COLO829 (cell line): Measurements from ENCODE around the gene HOXA3.

Experiments used
- DNase-seq: peaks from one replicate; pipeline ENCODE4 v3.0.0; 2012; ENCODE audit warnings: low spot score

The HOXA3 gene

DNA sequence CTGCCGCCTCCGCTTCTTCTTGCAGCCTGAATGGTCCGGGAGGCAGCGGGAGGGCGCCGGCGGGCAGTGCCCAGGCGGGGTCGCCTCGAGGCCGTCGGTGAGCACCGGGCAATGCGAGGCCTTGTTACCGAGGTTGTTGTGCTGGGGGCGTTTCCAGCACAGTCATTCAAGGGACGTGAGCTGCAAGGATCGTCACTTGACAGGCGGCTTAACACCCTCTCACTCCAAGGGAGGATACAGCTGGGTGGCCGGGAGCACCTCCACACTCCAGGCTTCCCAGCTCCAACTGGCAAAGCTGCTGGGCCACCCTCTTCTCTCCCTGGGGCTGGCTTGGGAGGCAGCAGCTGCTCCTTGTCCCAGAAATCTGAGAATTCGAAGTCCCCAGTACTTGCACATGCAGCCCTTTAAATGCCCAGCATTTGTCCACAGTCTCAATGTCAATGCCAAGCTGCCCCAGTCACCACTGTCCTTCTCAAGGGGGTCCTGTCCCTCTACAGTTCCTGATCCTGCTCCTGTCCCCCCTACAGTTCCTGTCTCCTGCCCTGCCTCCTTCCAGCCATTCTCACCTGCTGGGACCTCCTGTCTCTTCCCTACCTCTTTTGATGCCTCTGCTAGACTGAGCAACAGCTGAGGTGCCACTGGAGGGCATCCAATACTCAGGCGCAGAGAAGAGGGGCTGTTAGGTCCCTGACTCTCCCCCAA, 37.1 kb upstream of the HOXA3 start:
- DNase-seq: no peak

DNA sequence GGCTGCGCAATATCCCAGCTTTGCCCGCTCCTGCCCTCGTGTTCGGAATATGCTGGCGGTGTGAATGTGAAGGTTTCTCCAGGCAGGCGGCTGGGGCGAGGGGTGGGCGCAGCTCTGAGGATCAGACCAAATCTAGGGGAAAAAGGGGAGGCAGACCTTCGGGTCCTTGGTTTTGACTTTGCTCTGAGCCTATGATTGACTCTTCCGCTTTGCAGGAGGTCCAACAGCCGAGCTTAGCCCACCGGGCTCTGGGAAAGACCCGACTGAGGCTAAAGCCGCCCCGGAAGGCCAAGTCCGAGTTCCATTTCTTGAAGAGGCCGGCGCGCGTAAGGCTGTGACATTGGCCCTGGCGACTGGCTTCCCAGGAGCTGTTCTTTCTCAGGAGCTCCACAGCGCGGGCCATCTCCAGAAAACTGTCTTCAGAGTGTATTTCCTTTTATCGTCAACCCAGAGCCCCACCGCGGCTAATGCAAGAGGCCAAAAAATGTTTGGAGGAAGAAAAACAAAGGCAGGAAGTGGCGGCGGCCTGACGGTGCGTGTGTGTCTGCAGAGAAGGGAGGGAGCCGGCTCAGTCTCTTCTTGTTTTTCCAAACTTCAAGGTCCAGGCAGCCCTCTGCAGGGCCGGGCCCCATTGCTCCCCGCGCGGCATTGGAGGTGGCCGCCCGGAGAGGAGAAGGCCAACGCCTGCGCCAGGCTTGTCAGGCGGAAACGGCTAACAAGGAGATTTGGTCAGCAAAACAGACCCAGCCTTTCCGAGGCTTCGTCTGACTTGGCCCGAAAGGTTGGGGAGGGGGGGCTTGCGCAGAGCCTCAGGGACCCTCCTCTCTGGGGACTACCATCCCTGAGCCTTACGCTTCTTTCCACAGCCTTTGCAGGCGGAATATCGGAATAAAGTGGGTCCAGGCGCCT, 36.3 kb upstream of the HOXA3 start:
- DNase-seq: no peak

DNA sequence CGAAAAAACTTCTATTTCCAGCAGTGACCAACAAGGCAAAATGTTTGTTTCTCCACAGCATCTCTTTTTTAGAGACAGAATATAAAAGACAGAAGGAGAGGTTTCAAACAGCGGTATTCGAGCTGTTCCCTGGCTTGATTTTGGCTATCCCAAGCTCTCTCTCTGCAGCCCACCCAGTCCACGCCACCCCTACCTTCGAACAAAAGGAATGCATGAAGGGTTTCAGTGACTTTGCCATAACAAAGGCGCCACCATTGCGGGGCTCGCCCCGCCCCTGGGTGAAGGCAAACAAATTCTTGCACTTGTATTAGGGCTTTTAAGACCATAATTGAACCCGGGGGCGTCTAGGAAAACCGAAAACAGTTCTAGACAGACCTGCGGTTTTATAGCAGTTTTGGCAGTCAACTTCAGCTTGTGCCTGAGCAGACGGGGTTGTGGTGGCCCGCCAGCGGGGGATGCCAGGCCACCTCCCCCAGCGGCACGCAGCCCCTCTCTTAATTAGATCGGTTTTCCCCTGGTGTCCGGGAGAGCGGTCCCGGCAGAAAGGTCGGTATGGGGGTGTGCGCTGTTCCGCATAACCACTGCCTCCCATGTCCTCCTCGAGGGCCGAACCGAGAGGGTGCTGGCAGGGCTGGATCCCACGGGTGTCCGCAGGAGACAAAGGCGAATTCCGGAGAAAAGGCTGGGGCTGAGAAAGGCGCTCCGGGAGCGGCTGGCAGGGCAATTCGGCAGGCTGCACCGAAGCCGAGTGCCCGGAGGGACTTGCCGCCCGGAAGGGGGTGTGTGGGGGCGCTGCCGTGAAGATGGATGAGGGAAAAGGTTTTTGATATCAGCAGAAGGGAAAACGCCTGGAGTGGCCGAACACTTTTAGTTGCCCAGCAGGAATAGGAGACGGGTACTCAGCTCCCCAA, 35.3 kb upstream of the HOXA3 start:
- DNase-seq: no peak

DNA sequence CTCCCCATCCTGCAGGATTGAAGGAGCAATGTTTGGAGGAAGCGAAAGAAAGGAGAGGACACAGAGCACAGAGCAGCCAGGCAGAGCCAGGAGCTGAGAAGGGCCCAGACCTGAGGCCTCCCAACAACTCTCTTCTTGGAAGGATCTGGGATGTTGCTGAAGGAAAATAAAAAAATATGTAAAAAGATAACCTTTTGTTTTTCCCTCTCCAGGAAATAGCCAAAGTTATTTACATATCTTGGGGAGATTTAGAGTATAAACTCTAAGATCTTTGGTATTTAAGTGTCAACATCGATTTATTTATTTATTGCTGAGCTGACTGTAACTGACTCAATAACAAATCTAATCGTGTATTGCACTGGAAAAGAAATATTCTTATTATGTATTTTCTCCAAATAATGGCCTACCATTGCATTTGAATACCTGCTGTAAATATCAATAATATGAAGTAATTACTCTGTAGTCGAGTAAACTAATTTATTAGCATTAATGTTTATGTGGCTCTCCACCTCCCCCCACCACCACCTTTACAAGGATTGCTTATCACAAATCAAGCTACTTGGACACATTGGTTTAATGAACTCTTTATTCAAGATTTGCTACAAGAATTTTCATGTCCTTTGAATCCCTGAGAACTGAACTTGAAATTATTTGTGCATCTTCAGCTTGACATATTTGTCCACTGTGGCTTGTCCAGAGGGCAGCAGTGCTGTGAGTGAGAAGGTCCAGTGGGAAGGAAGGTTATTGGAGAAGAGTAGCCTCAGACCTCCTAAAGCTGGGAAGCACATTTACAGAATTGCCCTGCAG, 34.5 kb upstream of the HOXA3 start:
- no peak for DNase-seq

DNA sequence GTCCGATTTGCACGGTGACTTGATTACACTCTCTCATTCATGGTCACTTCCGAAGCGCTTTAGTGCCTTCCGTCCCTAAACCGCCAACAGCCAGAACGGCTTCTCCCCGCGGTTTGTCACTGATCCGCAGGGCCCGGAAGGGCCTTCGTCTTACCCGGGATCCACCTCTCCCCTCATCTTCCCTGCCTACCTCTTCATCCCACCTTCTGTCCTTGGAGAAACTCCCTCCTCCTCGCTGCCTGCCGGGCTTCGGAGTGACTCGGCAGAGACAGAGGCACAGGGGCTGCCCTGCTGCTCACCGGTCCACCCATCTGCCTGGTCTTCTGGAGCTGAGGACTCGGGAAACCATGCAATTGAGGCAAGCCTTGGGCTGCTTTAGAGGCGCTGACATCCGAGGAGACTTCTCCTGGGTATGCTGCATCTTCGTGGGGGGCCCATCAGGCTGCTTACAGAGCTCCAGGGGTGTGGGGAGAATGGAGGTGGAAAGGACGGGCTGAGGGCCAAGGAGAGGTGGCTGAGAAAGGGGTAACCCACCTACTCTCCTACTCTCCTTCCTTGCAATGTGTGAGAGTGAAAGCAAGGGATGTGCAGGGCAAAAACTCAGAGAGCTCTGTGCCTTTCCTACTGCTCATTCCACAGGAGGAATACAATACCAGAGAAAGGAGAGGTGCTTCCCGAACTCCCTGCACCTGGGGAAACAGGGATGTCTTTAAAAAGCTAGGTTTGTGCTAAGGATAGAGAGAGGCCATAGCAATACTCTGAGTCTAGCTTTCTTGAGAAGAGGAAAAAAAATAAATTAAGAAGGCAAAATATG, 33.7 kb upstream of the HOXA3 start:
- DNase-seq: no peak

DNA sequence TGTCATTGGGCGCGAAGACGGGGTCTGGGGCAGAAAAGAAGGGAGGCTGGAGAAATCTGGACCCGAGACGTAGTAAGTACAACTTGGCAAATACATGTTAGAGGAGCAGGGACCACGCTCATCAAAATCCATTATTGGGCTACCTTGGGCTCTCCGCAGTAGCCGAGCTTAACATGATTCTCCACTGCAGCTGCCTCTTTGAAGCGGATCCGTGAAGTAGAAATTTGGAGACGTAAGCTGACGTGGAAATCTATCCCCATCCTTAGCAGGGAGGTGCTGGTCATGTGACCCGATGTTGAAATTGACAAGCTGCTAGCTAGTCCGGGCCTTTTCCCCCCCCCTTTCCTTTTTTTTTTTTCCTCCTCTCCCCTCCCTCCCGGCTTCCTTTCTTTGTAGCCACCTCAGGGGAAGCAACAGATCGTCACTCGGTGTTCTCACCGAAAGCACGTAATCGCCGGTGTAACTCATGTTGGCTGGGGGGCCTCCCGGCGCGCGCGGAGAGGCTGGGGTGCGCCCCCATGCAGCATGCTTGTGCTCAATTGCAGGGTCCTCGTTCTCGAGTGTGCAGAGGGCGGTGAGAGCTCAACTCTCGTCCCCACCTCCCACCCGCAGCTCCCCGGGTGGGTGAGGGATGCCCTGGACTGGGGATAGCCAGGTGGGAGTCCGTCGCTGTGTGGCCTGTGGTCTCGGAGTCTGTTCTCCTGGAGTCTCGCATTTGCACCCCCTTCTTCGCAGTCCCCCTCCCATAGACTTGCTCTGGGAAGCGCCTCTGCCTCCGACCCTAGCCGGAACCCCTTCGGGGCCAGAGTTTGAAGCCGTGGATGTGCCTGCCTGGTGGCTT, 32.9 kb upstream of the HOXA3 start, which contains the start of gene HOXA11:
TSS of gene HOXA11 (minus strand) at position 220 of the 841 bp plus-strand sequence. CDS start at position 132, 88 bp downstream.
- DNase-seq: no peak

DNA sequence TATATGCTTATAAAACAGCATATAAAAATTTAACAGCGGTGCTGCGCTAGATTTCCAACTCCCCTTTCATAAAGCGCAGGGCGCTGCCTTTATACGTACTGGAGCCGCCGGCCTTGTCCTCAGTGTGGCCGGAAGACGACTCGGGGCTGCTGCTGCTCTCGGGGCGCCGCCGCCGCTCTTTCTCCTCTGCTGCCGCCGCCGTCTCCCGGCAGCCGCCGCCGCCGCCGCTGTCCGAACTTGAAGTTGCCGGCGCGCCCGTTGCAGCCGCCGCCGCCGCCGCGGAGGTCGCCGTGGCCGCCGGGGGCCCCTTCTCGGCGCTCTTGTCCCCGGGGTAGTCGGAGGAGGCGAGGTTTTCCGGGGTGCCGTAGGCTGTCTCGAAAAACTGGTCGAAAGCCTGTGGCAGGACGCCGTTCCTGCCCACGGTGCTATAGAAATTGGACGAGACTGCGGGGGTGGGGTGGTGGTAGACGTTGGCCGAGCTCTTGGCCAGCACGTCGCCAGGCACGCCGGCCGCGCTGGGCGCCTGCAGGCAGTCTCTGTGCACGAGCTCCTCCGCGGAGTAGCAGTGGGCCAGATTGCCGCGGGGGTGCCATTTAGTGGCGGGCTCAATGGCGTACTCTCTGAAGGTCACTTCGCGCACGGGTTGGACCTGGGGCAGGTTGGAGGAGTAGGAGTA, 32.1 kb upstream of the HOXA3 start:
- no peak for DNase-seq

DNA sequence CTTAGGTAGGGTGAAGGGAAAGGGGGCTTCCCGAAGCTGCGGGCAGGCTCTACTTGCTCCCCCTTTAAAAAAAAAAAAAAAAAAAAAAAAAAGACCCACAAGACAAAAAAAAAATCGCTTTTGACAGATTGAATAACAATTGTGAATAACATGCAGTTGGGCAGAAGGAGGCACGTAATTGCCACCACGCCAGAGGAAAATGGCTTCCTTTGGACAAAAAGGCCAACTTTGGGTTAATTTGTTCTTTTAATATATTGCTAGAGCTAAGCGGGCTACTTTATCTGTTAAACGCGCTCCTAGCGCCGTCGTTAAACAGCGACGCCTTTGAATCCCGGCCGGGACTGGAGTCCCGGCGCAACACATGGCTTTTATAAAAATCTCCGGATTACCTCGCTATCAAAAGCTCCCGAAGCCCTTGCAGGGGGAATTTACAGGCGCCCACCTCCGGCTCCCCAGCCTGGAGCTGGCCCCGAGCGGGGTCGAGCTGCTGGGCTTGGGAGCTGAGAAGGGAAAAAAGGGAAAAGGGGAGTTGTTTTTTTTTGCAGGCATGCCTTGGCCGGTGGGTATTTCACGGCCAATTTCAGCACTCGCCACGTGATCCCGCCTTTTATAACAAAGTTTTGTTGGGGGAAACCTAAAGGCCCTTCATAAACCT, 31.4 kb upstream of the HOXA3 start:
- DNase-seq: no peak

DNA sequence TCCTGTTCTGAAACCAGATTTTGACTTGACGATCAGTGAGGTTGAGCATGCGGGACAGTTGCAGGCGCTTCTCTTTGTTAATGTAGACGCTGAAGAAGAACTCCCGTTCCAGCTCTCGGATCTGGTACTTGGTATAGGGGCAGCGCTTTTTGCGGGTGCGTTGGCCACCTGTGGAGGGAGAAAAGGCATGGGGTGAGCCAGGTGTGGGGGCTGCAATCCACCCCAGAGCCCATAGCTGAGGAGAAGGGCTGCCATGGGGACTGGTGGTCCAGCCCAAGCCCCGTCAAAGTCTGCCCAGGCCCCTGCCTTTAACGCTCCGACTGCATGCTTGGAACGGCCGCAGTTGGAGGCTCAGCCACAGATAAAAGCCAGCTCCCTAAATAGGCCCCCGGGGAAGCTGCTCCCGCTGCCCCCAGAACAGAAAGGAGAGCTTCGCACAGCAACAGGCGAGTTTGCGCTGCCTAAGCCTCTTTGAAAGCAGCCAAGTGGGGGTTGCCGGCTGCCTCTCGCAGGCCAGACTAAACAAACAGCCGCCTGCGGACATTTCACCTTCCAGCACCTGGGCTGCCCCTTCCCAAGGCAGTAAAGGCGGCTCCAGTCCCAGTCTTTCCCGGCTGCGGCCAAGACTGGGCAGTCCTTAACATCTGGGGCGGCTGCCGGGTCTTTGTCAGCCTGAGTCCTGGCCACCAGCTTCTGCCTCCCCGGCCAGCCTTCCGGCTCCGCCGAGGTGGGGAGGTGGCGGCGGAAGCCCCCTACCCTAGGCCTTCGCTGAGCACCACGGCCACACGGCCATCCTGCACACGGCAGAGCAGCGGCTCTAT, 30.7 kb upstream of the HOXA3 start:
- no peak for DNase-seq

DNA sequence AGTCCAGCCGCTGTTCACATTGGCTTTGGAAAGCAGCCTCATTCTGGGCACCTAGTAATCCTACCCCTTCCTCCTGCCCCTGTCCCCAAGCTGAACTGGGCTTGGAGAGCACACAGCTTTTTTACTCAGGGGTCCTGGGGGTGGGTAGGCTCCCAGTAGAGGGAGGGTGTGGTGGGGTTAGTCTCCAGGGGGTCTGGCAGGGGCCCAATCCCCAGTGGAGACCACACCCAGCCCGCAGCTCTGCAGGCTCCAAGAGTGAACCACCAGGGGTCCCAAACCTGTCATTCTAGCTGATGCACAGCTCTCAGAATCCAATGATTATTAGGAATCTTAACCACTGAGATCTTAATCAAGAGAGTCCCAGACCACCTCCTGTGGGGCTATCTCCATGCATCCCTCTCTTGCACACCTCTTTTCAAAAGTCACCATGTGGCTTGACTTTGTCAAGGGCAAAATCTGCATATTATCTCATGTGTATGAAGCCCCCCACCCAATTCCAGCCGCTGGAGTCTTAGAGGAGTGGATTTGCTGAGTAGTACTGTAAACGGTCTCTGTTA, 30.0 kb upstream of the HOXA3 start:
- no peak for DNase-seq

DNA sequence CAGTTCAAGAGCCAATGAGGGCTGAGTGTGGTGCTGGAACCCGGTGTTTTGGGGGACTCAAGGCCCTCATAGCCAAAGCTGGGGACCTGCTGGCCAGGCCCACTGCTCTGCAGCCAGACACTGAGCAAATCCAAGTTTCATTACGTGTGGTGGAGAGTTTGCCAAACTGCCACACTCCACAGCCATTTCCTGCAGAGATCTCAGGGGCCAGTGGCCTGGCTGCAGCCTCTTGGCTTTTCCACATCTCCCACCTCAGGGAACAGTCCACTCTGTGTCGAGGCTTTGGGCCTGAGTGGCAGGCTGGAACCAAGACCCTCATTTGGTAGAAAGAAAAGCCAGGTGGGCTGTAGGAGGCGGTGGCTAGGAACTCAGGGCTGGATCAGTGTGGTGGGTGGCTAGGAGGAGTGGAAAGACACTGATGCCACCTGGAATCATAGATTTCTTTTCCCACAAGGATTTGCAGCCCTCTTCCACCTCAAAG, 29.5 kb upstream of the HOXA3 start:
- no peak for DNase-seq

DNA sequence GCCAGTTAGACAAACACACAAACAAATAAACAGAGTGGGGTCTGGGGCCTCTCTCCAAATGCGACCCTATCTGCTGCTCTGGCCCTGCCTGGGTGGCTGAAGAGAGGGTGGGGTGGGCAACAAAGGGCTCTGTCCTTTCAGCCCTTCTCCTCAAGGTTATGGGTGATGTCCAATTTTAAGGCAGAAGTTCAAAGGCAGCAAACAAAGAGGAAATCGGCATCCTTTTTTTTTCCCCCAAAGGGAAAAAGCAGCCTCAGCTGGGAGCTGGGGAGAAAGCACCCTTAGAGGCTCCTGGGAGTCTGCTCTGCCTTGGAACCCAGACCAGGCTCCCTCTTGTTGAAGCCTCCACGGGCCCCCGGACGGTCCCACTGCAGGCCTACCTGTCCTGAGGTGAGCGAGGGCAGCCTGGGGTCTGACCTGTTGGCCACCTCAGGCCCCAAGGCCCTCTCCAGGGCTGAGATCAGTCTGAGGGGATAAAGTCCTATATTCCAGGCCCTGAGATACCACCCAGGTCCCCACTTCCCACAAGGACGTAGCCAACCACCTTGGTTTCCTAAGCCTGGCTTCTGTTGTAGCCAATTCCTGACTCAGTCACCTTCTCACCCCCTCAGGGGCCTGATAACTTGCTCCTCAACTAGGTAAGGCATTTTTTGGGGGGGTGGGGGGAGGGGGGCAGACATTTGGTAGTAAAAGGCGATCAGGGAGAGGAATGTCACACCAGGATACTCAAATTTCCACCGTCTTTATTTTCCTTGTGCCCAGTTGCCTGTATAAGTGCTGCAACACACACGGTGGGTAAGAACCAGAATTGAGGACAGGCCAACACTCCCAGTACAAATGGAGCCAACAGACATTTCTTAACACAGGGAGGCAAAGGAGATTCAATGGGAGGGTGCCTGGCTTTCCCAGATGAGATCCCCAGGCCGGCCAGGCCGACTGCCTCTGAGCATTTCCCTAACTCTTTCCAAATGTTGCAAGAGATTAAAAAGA, 28.3 kb upstream of the HOXA3 start:
- no peak for DNase-seq

DNA sequence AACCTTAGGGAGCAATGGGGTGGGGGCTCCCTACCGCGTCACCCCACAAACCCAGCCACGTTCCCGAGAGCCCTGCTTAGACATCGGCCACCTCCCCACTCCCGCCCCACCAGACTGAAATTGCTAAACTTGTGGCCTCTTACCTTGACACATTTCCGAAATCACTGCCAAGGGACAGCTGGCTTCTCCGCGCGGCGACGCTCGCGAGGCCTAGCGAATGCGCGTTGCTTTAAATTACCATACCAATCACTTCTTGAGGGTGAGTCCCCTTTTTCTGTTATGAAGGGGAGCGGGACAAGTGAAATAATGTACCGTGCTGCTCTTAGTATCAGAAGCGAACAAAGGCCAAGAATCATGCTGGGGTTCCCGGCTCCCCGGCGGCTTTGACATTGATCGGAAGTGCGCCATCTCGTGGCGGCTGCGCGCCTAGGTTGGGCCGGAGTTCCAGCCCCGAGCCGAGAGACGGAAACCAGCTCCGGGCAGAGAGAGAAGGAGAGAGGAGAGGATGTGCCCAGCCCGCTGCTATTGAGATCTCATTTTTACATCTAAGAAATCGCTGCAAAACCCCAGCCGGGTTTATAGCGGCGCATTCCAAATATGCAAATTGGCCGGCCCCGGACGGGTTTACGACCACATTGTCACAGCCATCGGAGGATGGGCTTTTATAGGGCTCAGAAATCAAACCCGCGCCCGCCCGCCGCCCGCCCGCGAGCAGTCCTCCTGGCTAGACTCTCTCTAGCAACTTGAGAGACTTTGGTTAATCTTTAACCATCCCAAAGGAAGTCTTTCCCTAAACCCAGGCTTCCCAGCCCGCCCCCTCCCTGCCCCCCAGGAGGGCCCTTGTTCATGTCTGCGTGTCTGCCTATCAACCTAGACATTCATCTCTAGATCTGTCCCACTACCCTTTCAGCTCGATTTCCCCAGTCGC, 27.4 kb upstream of the HOXA3 start:
- no peak for DNase-seq

DNA sequence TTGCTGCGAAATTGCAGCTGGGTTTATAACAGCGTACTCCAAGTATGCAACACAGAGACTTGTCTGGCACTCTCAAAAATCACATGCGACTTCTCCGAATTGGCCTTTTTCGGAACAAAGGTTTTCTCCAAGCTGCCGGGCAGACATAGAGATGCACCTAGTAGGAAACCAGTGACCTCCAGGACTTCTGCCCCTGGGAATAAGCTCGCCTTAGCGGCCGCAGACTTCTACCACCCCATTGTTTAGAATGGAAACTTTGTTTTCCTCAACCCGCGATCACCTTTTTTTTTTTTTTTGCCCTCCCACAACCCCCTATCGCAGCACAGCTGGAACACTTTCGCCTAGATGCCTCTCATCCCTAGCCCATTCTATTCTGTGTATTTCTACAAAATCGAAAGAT, 26.6 kb upstream of the HOXA3 start:
- no peak for DNase-seq

DNA sequence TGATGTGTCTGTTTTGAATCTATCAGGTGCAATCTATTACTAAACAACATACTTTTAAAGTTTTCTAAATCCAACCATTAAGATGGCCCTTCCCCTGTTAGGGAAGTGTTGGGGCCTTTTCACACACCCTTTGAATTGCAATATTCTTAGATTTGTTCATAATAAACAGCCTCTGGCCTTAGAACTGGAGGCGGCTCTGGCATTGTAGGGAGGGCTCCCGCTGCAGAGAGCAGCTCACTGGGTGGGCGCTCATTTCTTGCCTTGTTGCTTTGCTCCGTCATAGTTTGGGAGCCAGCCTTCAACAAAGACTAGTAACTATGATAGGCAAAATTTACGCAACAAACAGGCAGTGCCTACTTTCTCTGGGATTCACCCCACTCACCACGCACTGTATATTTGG, 26.0 kb upstream of the HOXA3 start:
- DNase-seq: no peak
